K562 (cell line): ENCODE measurements around the gene TSPAN32. TPM values are rescaled to one million over a fixed set of nuclear protein-coding genes. Genes with fewer than 3 reads are reported as not detected.

Source experiments
- ARNT ChIP-seq, 2 experiments: fragments of 450-650 bp; IDR thresholded peaks; 2 replicates each; pipeline ENCODE4 v1.6.1; 2016; ENCODE audit warnings: mild to moderate bottlenecking in 1 of 2
- CBX8 ChIP-seq: fragments of 200-600 bp; sonication (generic); IDR thresholded peaks from 2 replicates; pipeline ENCODE4 v1.6.1; 2012; ENCODE audit warnings: borderline replicate concordance, mixed run types, low read depth, mild to moderate bottlenecking, moderate library complexity, mixed read lengths, low read length, control low read depth, inconsistent platforms; ENCODE audit not compliant: poor library complexity, severe bottlenecking; ENCODE audit errors: extremely low read depth
- ELF4 ChIP-seq: fragments of 450-650 bp; formaldehyde crosslinking; IDR thresholded peaks from 2 replicates; pipeline ENCODE4 v1.4.0; 2022; ENCODE audit warnings: missing genetic modification characterization
- IFI16 ChIP-seq: fragments of 250-450 bp; sonication (Bioruptor Pico); IDR thresholded peaks from 2 replicates; pipeline ENCODE4 v2.1.2; 2022; ENCODE audit warnings: mild to moderate bottlenecking, inconsistent platforms
- NCOR1 ChIP-seq: fragments of 450-650 bp; IDR thresholded peaks from 2 replicates; pipeline ENCODE4 v1.6.1; 2016; ENCODE audit warnings: mild to moderate bottlenecking, moderate library complexity
- RAD21 ChIP-seq, 2 experiments: fragments of 250-450 bp in 1 of 2; fragments of 450-650 bp in 1 of 2; sonication (Bioruptor Pico) in 1 of 2; formaldehyde crosslinking in 1 of 2; IDR thresholded peaks in 1 of 2; conservative IDR thresholded peaks in 1 of 2; 2 replicates each; pipeline versions ENCODE4 v1.4.0 to v1.8.0; 2020 to 2022; ENCODE audit warnings: mild to moderate bottlenecking in 2 of 2, moderate library complexity in 1 of 2
- SPI1 ChIP-seq: IDR thresholded peaks from 2 replicates; pipeline ENCODE4 v1.6.1; 2011; ENCODE audit warnings: low read depth, low read length, control low read depth, borderline replicate concordance
- ZNF224 ChIP-seq: sonication (generic); formaldehyde crosslinking; IDR thresholded peaks from 2 replicates; pipeline ENCODE4 v1.8.0; 2022; ENCODE audit warnings: mild to moderate bottlenecking, missing genetic modification reagents
- ZNF384 ChIP-seq: IDR thresholded peaks from 2 replicates; pipeline ENCODE4 v1.6.1; 2012; ENCODE audit warnings: low read depth, low read length, improper control_type of control experiment
- ZNF695 ChIP-seq: fragments of 450-650 bp; formaldehyde crosslinking; IDR thresholded peaks from 2 replicates; pipeline ENCODE4 v1.4.0; 2020; ENCODE audit warnings: mild to moderate bottlenecking, moderate library complexity
- polyA plus RNA-seq, 8 experiments: library from polyadenylated mRNA; depleted of rRNA in 4 of 8; stranded (reverse) in 5 of 8; unstranded in 3 of 8; fragments of >200 nt; fragmentation: Nextera tagmentation in 2 of 8; fragmentation: Illumina TruSeq in 1 of 8; extraction: Ambion mirVana in 2 of 8; extraction: Trizol in 1 of 8; gene quantifications; 2 replicates each; pipeline versions ENCODE4 v1.2.1 to v1.2.3, GENCODE V29; 2011 to 2014; ENCODE audit warnings: inconsistent platforms in 1 of 8, missing spikeins in 1 of 8
- total RNA-seq, 7 experiments: library from RNA; depleted of rRNA in 6 of 7; stranded (reverse); fragments of >200 nt in 6 of 7; fragmentation: Illumina TruSeq in 2 of 7; extraction: Trizol in 2 of 7; gene quantifications; 2 replicates each; pipeline versions ENCODE4 v1.2.1 to v1.2.3, GENCODE V29; 2011 to 2021; ENCODE audit warnings: low replicate concordance in 1 of 7
- TF ChIP-seq, protein P1 (sequence below), 2 experiments: IDR thresholded peaks in 1 of 2; conservative IDR thresholded peaks in 1 of 2; 2 replicates each; pipeline ENCODE4 v1.6.1; 2016; ENCODE audit warnings: low read depth in 2 of 2, mild to moderate bottlenecking in 1 of 2, missing compliant biosample characterization in 1 of 2, missing genetic modification characterization in 1 of 2, moderate library complexity in 1 of 2
- TF ChIP-seq, protein P2 (sequence below): fragments of 450-650 bp; IDR thresholded peaks from 2 replicates; pipeline ENCODE4 v1.6.1; 2016; ENCODE audit warnings: borderline replicate concordance
- TF ChIP-seq, protein P3 (sequence below): sonication (generic); formaldehyde crosslinking; IDR thresholded peaks from 2 replicates; pipeline ENCODE4 v1.8.1; 2023; ENCODE audit warnings: missing genetic modification reagents, mild to moderate bottlenecking, borderline replicate concordance
- TF ChIP-seq, protein P4 (sequence below): IDR thresholded peaks from 2 replicates; pipeline ENCODE4 v1.6.1; 2016; ENCODE audit warnings: missing genetic modification characterization, missing compliant biosample characterization

The TSPAN32 gene
- total and polyA plus RNA-seq, 9 of the 15 experiments (the other 6 are each of a cell fraction or from before 2014, with no cell fraction given) = 0.21 to 7.3 (median 2.6) TPM

DNA sequence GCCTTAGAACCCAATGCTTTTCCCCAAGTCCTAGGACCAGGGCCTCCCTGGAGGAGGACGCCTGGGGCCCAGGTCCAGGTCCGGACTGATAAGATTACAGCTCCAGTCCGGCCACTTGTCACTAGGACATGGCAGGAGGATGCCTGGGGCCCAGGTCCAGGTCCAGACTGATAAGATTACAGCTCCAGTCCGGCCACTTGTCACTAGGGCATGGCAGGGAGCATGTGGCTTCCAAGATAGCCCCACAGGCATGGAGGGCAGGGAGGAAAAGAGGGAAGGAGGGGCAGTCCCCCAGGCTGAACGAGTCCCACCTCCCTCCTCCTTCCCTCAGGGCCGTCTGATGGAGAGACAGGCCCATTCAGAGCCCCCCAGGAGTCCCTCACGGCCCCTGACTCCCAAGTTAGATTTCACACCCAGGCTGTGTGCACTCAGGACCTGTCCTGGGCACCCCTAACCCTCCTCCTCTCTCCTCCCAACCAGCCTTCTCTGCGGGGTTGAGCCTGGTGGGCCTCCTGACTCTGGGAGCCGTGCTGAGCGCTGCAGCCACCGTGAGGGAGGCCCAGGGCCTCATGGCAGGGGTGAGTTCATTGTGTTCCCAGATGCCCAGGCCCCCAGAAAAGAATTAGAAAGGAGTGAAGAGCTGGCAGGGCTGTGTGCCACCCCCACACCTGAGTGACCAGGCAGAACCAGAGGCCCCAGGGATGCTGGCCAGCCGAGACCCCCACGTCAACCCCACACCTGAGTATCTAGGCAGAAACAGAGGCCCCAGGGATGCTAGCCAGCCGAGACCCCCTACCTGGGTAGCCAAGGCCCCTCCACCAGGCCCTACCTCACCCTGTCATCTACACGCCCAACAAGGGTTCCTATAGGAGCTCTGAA is 2.1 kb downstream of the TSPAN32 start (continued):
- TF ChIP-seq, protein P1, sequence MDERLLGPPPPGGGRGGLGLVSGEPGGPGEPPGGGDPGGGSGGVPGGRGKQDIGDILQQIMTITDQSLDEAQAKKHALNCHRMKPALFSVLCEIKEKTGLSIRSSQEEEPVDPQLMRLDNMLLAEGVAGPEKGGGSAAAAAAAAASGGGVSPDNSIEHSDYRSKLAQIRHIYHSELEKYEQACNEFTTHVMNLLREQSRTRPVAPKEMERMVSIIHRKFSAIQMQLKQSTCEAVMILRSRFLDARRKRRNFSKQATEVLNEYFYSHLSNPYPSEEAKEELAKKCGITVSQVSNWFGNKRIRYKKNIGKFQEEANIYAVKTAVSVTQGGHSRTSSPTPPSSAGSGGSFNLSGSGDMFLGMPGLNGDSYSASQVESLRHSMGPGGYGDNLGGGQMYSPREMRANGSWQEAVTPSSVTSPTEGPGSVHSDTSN (CRISPR knock-in tag; IDR thresholded peaks at IDR 0.05; ENCODE audit: low read depth) = no peak
- TF ChIP-seq, protein P1 (tag; conservative IDR thresholded peaks at IDR 0.05; ENCODE audit: low read depth) = peak; percentile 86
- TF ChIP-seq, protein P2, sequence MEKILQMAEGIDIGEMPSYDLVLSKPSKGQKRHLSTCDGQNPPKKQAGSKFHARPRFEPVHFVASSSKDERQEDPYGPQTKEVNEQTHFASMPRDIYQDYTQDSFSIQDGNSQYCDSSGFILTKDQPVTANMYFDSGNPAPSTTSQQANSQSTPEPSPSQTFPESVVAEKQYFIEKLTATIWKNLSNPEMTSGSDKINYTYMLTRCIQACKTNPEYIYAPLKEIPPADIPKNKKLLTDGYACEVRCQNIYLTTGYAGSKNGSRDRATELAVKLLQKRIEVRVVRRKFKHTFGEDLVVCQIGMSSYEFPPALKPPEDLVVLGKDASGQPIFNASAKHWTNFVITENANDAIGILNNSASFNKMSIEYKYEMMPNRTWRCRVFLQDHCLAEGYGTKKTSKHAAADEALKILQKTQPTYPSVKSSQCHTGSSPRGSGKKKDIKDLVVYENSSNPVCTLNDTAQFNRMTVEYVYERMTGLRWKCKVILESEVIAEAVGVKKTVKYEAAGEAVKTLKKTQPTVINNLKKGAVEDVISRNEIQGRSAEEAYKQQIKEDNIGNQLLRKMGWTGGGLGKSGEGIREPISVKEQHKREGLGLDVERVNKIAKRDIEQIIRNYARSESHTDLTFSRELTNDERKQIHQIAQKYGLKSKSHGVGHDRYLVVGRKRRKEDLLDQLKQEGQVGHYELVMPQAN = no peak
- TF ChIP-seq, protein P3, sequence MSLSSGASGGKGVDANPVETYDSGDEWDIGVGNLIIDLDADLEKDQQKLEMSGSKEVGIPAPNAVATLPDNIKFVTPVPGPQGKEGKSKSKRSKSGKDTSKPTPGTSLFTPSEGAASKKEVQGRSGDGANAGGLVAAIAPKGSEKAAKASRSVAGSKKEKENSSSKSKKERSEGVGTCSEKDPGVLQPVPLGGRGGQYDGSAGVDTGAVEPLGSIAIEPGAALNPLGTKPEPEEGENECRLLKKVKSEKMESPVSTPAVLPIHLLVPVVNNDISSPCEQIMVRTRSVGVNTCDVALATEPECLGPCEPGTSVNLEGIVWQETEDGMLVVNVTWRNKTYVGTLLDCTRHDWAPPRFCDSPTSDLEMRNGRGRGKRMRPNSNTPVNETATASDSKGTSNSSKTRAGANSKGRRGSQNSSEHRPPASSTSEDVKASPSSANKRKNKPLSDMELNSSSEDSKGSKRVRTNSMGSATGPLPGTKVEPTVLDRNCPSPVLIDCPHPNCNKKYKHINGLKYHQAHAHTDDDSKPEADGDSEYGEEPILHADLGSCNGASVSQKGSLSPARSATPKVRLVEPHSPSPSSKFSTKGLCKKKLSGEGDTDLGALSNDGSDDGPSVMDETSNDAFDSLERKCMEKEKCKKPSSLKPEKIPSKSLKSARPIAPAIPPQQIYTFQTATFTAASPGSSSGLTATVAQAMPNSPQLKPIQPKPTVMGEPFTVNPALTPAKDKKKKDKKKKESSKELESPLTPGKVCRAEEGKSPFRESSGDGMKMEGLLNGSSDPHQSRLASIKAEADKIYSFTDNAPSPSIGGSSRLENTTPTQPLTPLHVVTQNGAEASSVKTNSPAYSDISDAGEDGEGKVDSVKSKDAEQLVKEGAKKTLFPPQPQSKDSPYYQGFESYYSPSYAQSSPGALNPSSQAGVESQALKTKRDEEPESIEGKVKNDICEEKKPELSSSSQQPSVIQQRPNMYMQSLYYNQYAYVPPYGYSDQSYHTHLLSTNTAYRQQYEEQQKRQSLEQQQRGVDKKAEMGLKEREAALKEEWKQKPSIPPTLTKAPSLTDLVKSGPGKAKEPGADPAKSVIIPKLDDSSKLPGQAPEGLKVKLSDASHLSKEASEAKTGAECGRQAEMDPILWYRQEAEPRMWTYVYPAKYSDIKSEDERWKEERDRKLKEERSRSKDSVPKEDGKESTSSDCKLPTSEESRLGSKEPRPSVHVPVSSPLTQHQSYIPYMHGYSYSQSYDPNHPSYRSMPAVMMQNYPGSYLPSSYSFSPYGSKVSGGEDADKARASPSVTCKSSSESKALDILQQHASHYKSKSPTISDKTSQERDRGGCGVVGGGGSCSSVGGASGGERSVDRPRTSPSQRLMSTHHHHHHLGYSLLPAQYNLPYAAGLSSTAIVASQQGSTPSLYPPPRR (CRISPR knock-in tag) = peak; percentile 91
- peak; percentile 75 to 94; a peak in 3 of 4 replicates for TF ChIP-seq ARNT (IDR thresholded peaks at IDR 0.05)
- TF ChIP-seq SPI1 = no peak
- no peak for TF ChIP-seq IFI16 (CRISPR knock-in tag)
- no peak for TF ChIP-seq ZNF384
- peak; percentile 85; the same call in 1 of the 2 replicates for TF ChIP-seq ELF4 (CRISPR knock-in tag)
- peak; percentile 99 for TF ChIP-seq NCOR1
- no peak for TF ChIP-seq ZNF695 (CRISPR knock-in tag)
- no peak for TF ChIP-seq RAD21 (CRISPR knock-in tag; conservative IDR thresholded peaks at IDR 0.05 in 1 of 2, IDR thresholded peaks at IDR 0.05 in 1 of 2)
- TF ChIP-seq ZNF224 = no peak
- TF ChIP-seq CBX8 = no peak
- TF ChIP-seq, protein P4, sequence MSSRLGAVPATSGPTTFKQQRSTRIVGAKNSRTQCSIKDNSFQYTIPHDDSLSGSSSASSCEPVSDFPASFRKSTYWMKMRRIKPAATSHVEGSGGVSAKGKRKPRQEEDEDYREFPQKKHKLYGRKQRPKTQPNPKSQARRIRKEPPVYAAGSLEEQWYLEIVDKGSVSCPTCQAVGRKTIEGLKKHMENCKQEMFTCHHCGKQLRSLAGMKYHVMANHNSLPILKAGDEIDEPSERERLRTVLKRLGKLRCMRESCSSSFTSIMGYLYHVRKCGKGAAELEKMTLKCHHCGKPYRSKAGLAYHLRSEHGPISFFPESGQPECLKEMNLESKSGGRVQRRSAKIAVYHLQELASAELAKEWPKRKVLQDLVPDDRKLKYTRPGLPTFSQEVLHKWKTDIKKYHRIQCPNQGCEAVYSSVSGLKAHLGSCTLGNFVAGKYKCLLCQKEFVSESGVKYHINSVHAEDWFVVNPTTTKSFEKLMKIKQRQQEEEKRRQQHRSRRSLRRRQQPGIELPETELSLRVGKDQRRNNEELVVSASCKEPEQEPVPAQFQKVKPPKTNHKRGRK (tag) = no peak
